ENCODE measurements around the gene GSE1. TPM values are rescaled to one million over a fixed set of nuclear protein-coding genes. Genes with fewer than 3 reads are reported as not detected.

The GSE1 gene
- total RNA-seq, 3 donors from 2014 or later: 15.5 to 15.6 (median 15.5) TPM

GRCh38 chr16:85632709-85633437 is 19.8 kb downstream of the GSE1 start:
- Mint-ChIP-seq H3K27me3 (ENCODE audit: low read depth) (no peaks in the 10 kb centered on the region), H3K4me3 (no peak overlapping the region), H3K9me3 (peaks cover 9% of the 10 kb centered on the region), H3K4me1 (ENCODE audit: low read depth) (peaks cover 4% of the 10 kb centered on the region), H3K36me3 (ENCODE audit: insufficient read depth) (peaks cover 14% of the 10 kb centered on the region)
- DNase-seq (no peak), ATAC-seq (no peak)

- H3K4me3 Mint-ChIP-seq: no peak overlapping the region
- peaks cover 14% of the 10 kb centered on the region for H3K36me3 Mint-ChIP-seq (ENCODE audit: insufficient read depth)
- DNase-seq: no peak
- H3K4me1 Mint-ChIP-seq (ENCODE audit: low read depth): peaks cover 4% of the 10 kb centered on the region
- ATAC-seq: no peak
- H3K27me3 Mint-ChIP-seq (ENCODE audit: low read depth): no peaks in the 10 kb centered on the region
- peaks cover 9% of the 10 kb centered on the region for H3K9me3 Mint-ChIP-seq
Observed at GRCh38 chr16:85633438-85633743, 20.3 kb downstream of the GSE1 start.

- Mint-ChIP-seq H3K36me3 (ENCODE audit: insufficient read depth) (peaks cover 11% of the 10 kb centered on the region), H3K27me3 (ENCODE audit: low read depth) (no peaks in the 10 kb centered on the region), H3K4me3 (no peak overlapping the region), H3K9me3 (peaks cover 9% of the 10 kb centered on the region), H3K4me1 (ENCODE audit: low read depth) (peaks cover under 1% of the 10 kb centered on the region)
- no peak for ATAC-seq
- DNase-seq: no peak
Observed at GRCh38 chr16:85633888-85634287, 20.8 kb downstream of the GSE1 start.

GRCh38 chr16:85634747-85635544 is 21.8 kb downstream of the GSE1 start:
- no peak for ATAC-seq
- Mint-ChIP-seq H3K9me3 (peaks cover 3% of the 10 kb centered on the region), H3K4me3 (no peak overlapping the region), H3K27me3 (ENCODE audit: low read depth) (no peaks in the 10 kb centered on the region), H3K4me1 (ENCODE audit: low read depth) (no peaks in the 10 kb centered on the region), H3K36me3 (ENCODE audit: insufficient read depth) (peaks cover 2% of the 10 kb centered on the region)
- no peak for DNase-seq

GRCh38 chr16:85635545-85636140 is 22.5 kb downstream of the GSE1 start:
- Mint-ChIP-seq H3K4me3 (no peak overlapping the region), H3K36me3 (ENCODE audit: insufficient read depth) (no peaks in the 10 kb centered on the region), H3K27me3 (ENCODE audit: low read depth) (no peaks in the 10 kb centered on the region), H3K4me1 (ENCODE audit: low read depth) (no peaks in the 10 kb centered on the region), H3K9me3 (no peaks in the 10 kb centered on the region)
- ATAC-seq: no peak
- no peak for DNase-seq

GRCh38 chr16:85636234-85636812 is 23.2 kb downstream of the GSE1 start:
- DNase-seq: no peak
- H3K4me3 Mint-ChIP-seq: no peak overlapping the region
- H3K4me1 Mint-ChIP-seq (ENCODE audit: low read depth): no peaks in the 10 kb centered on the region
- H3K9me3 Mint-ChIP-seq: no peaks in the 10 kb centered on the region
- no peaks in the 10 kb centered on the region for H3K36me3 Mint-ChIP-seq (ENCODE audit: insufficient read depth)
- no peak for ATAC-seq
- no peaks in the 10 kb centered on the region for H3K27me3 Mint-ChIP-seq (ENCODE audit: low read depth)

- Mint-ChIP-seq H3K4me3 (no peak overlapping the region), H3K4me1 (ENCODE audit: low read depth) (no peaks in the 10 kb centered on the region), H3K9me3 (no peaks in the 10 kb centered on the region), H3K36me3 (ENCODE audit: insufficient read depth) (no peaks in the 10 kb centered on the region), H3K27me3 (ENCODE audit: low read depth) (no peaks in the 10 kb centered on the region)
- ATAC-seq: no peak
- DNase-seq: no peak
Observed at GRCh38 chr16:85637061-85637807, 24.1 kb downstream of the GSE1 start.

- ATAC-seq (no peak), DNase-seq (no peak)
- peaks cover 1% of the 10 kb centered on the region for H3K4me1 Mint-ChIP-seq (ENCODE audit: low read depth)
- no peaks in the 10 kb centered on the region for H3K9me3 Mint-ChIP-seq
- no peak overlapping the region for H3K4me3 Mint-ChIP-seq
- H3K27me3 Mint-ChIP-seq (ENCODE audit: low read depth): no peaks in the 10 kb centered on the region
- no peaks in the 10 kb centered on the region for H3K36me3 Mint-ChIP-seq (ENCODE audit: insufficient read depth)
Observed at GRCh38 chr16:85637808-85638647, 24.9 kb downstream of the GSE1 start.

GRCh38 chr16:85638695-85639409 is 25.7 kb downstream of the GSE1 start:
- no peaks in the 10 kb centered on the region for H3K36me3 Mint-ChIP-seq (ENCODE audit: insufficient read depth)
- no peak for ATAC-seq
- DNase-seq: no peak
- no peak overlapping the region for H3K4me3 Mint-ChIP-seq
- H3K9me3 Mint-ChIP-seq: no peaks in the 10 kb centered on the region
- H3K4me1 Mint-ChIP-seq (ENCODE audit: low read depth): peaks cover 2% of the 10 kb centered on the region
- H3K27me3 Mint-ChIP-seq (ENCODE audit: low read depth): no peaks in the 10 kb centered on the region

GRCh38 chr16:85639529-85640253 is 26.6 kb downstream of the GSE1 start:
- Mint-ChIP-seq H3K36me3 (ENCODE audit: insufficient read depth) (no peaks in the 10 kb centered on the region), H3K4me1 (ENCODE audit: low read depth) (peaks cover 8% of the 10 kb centered on the region), H3K27me3 (ENCODE audit: low read depth) (no peaks in the 10 kb centered on the region), H3K4me3 (no peak overlapping the region), H3K9me3 (no peaks in the 10 kb centered on the region)
- no peak for DNase-seq
- no peak for ATAC-seq

GRCh38 chr16:85640254-85640558 is 27.1 kb downstream of the GSE1 start:
- DNase-seq (no peak), ATAC-seq (no peak)
- no peaks in the 10 kb centered on the region for H3K9me3 Mint-ChIP-seq
- H3K4me1 Mint-ChIP-seq (ENCODE audit: low read depth): peaks cover 8% of the 10 kb centered on the region
- H3K4me3 Mint-ChIP-seq: no peak overlapping the region
- no peaks in the 10 kb centered on the region for H3K36me3 Mint-ChIP-seq (ENCODE audit: insufficient read depth)
- H3K27me3 Mint-ChIP-seq (ENCODE audit: low read depth): no peaks in the 10 kb centered on the region

GRCh38 chr16:85640585-85640984 is 27.5 kb downstream of the GSE1 start:
- DNase-seq: no peak
- H3K9me3 Mint-ChIP-seq: no peaks in the 10 kb centered on the region
- H3K36me3 Mint-ChIP-seq (ENCODE audit: insufficient read depth): no peaks in the 10 kb centered on the region
- peaks cover 8% of the 10 kb centered on the region for H3K4me1 Mint-ChIP-seq (ENCODE audit: low read depth)
- H3K4me3 Mint-ChIP-seq: no peak overlapping the region
- H3K27me3 Mint-ChIP-seq (ENCODE audit: low read depth): no peaks in the 10 kb centered on the region
- no peak for ATAC-seq

- Mint-ChIP-seq H3K27me3 (ENCODE audit: low read depth) (no peaks in the 10 kb centered on the region), H3K9me3 (no peaks in the 10 kb centered on the region), H3K4me3 (no peak overlapping the region), H3K36me3 (ENCODE audit: insufficient read depth) (no peaks in the 10 kb centered on the region), H3K4me1 (ENCODE audit: low read depth) (peaks cover 8% of the 10 kb centered on the region)
- no peak for ATAC-seq
- DNase-seq: no peak
Observed at GRCh38 chr16:85641305-85641704, 28.2 kb downstream of the GSE1 start.

Measured in activated T-cell treated with anti-CD3 and anti-CD28 coated beads, Interleukin-2, amount 50 U/mL, for 4 hours (primary cell).